ENCODE data around the gene MGST3. TPM values are rescaled to one million over a fixed set of nuclear protein-coding genes. Genes with fewer than 3 reads are reported as not detected.

The MGST3 gene
- total RNA-seq, 2 donors from 2014 or later = 56.7 to 70.0 TPM

DNA sequence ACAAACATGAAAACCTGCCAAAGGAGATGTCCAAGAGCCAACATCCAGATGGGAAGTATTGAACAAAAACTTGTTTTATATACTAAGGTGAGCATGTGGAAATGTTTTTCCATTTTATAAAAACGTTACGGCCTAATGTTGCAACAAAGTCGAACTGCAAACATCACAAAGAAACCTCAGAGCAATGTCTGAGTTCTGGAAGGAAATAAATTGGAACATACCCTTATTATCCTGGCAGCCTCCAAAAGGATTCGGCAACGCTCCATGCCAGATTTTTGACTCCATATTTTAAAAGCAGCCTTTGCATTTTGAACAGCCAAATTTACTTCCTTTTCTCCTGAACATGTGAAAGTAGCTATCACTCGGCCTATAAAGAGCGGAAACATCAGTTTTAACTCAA lies 64.0 kb downstream of the MGST3 start:
- intact Hi-C loops (cut with DNase I) = no loop called here
- WGBS, 2 donors = 76 to 78% methylated on average over 7 of the region's 7 CpGs
- H3K4me1 ChIP-seq = peaks cover 21% of the 10 kb centered on the region
- no peak for ATAC-seq
- H3K4me3 ChIP-seq = no peak overlapping the region
- no peak overlapping the region for H3K27ac ChIP-seq
- no peaks in the 10 kb centered on the region for H3K9me3 ChIP-seq
- TF ChIP-seq POLR2A (IDR thresholded peaks at IDR 0.05) (no peak), CTCF (IDR thresholded peaks at IDR 0.05) (no peak)
- DNase-seq = no peak
- no peaks in the 10 kb centered on the region for H3K36me3 ChIP-seq (replicated peaks in 1 of 2; ENCODE audit: insufficient read depth in 1 of 2, low read depth in 2 of 2)
- no peaks in the 10 kb centered on the region for H3K27me3 ChIP-seq

- DNase-seq = peak in 2 of 4 donors; percentile 39 to 48
- no peaks in the 10 kb centered on the region for H3K9me3 ChIP-seq
- intact Hi-C loops (cut with DNase I) = no loop called here
- no peaks in the 10 kb centered on the region for H3K27me3 ChIP-seq
- WGBS, 2 donors = 2 to 5% methylated on average over 2 of the region's 2 CpGs
- no peaks in the 10 kb centered on the region for H3K36me3 ChIP-seq (replicated peaks in 1 of 2; ENCODE audit: insufficient read depth in 1 of 2, low read depth in 2 of 2)
- peak overlapping the region in 2 of 4 donors; percentile 12 to 54 for H3K27ac ChIP-seq
- ATAC-seq = peak; percentile 38
- no peak overlapping the region for H3K4me3 ChIP-seq
- peaks cover 21% of the 10 kb centered on the region for H3K4me1 ChIP-seq
- TF ChIP-seq CTCF (IDR thresholded peaks at IDR 0.05) (no peak), POLR2A (IDR thresholded peaks at IDR 0.05) (no peak)
These were observed 65.6 kb downstream of the MGST3 start for GRCh38 chr1:165696625-165697100.

DNA sequence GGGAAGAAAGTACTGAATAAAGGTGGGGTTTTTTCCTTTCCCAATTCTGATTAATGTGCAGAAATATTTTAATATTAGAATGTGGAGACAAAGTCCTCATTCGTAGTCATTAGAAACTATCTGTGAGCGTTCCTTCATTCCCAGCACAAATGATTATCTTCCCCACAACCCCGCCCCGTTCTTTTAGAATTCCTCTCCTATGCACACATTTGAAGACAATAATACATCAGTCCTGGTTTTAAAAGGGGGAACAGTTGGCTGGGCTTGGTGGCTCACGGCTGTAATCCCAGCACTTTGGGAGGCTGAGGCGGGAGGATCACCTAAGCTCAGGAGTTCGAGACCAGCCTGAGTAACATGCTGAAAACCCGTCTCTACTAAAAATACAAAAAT lies 66.5 kb downstream of the MGST3 start:
- peaks cover 21% of the 10 kb centered on the region for H3K4me1 ChIP-seq
- H3K27ac ChIP-seq = peak overlapping the region in 3 of 4 donors; percentile 81 to 89 (median 88)
- H3K27me3 ChIP-seq = no peaks in the 10 kb centered on the region
- DNase-seq = no peak
- intact Hi-C loops (cut with DNase I) = no loop called here
- no peaks in the 10 kb centered on the region for H3K9me3 ChIP-seq
- TF ChIP-seq POLR2A (IDR thresholded peaks at IDR 0.05) = no peak
- TF ChIP-seq CTCF (IDR thresholded peaks at IDR 0.05) = no peak
- ATAC-seq = no peak
- H3K36me3 ChIP-seq (replicated peaks in 1 of 2; ENCODE audit: insufficient read depth in 1 of 2, low read depth in 2 of 2) = no peaks in the 10 kb centered on the region
- peak overlapping the region in 1 of 2 donors; percentile 67 for H3K4me3 ChIP-seq
- 42 to 62% methylated on average over 8 of the region's 8 CpGs for WGBS, 2 donors

DNA sequence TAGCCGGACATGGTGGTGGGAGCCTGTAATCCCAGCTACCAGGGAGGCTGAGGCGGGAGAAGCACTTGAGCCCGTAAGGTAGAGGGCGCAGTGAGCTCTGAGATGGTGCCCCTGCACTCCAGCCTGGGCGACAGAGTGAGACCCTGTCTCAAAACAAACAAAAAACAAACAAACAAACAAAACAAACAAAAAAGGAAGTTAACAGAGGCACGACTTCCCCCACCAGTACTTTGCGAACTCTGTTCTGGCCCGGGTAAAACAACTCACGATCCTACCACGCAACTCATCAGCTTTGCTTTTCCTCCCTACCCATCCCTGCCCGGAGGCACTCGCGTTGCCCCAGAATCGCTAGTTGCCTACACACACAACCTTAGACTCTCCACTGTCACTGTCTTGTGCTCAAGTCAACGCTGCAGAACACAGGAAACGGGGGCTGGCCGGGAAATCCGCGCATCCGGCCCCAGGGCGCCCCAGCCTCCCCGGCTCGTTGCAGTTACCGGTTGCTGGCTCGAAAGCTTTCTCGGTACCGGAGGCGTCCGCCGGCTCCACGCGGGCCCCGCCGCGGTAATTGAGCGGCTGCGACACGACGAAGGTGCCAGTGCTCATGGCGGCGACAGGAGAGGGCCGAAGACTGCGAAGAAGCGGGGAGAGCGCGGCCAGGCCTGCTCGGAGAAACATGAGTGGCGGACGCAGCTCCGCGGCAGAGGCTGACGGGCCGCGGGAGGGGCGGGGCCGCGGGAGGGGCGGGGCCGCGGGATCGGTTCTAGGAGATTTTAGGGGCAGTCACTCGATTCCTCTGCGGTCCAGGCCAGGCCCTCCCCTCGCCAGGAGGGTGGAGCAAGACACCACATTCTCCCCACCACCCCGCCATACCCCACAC lies 67.1 kb downstream of the MGST3 start, which contains the start of gene ALDH9A1:
TSS of gene ALDH9A1 (minus strand) at position 682 of the 880 bp plus-strand sequence. CDS start at position 678, 4 bp downstream.
- H3K27ac ChIP-seq = peak within 1 kb of the TSS; percentile 65 to 89 (median 84)
- WGBS, 2 donors = 0% methylated on average over 41 to 63 of the region's 65 CpGs
- ATAC-seq = peak; percentile 91
- no peaks in the 10 kb centered on the region for H3K27me3 ChIP-seq
- H3K36me3 ChIP-seq (replicated peaks in 1 of 2; ENCODE audit: insufficient read depth in 1 of 2, low read depth in 2 of 2) = no peaks in the 10 kb centered on the region
- peaks cover 21% of the 10 kb centered on the region for H3K4me1 ChIP-seq
- TF ChIP-seq POLR2A (IDR thresholded peaks at IDR 0.05) (peak; percentile 65 to 89 (median 89)), CTCF (IDR thresholded peaks at IDR 0.05) (peak in 6 of 7 experiments; percentile 12 to 50 (median 22))
- H3K4me3 ChIP-seq = peak within 1 kb of the TSS; percentile 67 to 80
- intact Hi-C loops (cut with DNase I) = no loop called here
- peak; percentile 83 to 90 (median 84) for DNase-seq
- H3K9me3 ChIP-seq = no peaks in the 10 kb centered on the region

Measured in body of pancreas (tissue), 4 donors.